ENCODE data around the gene NKD1. TPM values are rescaled to one million over a fixed set of nuclear protein-coding genes. Genes with fewer than 3 reads are reported as not detected.

Gene NKD1
- total RNA-seq, 1 donor from 2014 or later: 0.43 TPM

DNA sequence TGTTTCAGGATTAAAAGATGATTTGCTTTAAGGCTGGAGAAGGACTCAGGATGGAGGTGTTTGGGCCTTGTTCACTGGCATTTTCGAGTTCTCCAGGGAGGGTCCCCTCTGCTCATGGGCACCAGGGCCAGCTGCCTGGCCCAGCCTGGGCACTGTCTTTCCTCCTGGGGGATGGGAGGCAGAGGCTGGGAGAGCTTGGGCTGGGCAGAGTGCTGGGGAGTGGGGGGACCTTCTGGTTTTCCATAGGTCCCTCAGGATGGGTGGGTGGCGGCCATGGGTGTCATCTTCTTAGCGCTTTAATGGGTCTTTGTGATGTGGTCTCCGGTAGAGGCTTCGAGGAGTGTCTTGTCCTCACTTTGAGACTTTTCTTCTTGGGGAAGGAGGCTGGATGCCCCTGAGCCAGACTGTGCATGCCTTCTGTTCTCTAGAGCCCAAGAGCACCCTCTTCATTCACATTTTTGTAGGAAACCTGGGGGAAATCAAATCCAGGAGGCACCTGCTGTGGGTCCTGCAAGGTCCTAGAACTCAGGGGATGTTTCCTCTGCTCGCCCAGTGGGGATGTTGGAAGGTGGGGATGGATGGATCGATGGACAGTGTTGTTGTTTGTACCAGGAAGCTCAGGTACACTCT, 5.7 kb downstream of the NKD1 start:
- Mint-ChIP-seq H3K27ac (ENCODE audit: unreplicated experiment) (no peak overlapping the region), H3K27me3 (ENCODE audit: unreplicated experiment) (peaks cover 39% of the 10 kb centered on the region), H3K36me3 (ENCODE audit: unreplicated experiment) (no peaks in the 10 kb centered on the region), H3K4me1 (ENCODE audit: unreplicated experiment) (peaks cover 2% of the 10 kb centered on the region), H3K9me3 (ENCODE audit: unreplicated experiment) (peaks cover 6% of the 10 kb centered on the region), H3K4me3 (ENCODE audit: unreplicated experiment) (no peak overlapping the region)
- DNase-seq (ENCODE audit: extremely low spot score, unreplicated experiment): no peak
- TF ChIP-seq, protein P1, sequence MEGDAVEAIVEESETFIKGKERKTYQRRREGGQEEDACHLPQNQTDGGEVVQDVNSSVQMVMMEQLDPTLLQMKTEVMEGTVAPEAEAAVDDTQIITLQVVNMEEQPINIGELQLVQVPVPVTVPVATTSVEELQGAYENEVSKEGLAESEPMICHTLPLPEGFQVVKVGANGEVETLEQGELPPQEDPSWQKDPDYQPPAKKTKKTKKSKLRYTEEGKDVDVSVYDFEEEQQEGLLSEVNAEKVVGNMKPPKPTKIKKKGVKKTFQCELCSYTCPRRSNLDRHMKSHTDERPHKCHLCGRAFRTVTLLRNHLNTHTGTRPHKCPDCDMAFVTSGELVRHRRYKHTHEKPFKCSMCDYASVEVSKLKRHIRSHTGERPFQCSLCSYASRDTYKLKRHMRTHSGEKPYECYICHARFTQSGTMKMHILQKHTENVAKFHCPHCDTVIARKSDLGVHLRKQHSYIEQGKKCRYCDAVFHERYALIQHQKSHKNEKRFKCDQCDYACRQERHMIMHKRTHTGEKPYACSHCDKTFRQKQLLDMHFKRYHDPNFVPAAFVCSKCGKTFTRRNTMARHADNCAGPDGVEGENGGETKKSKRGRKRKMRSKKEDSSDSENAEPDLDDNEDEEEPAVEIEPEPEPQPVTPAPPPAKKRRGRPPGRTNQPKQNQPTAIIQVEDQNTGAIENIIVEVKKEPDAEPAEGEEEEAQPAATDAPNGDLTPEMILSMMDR (IDR thresholded peaks at IDR 0.05): no peak

DNA sequence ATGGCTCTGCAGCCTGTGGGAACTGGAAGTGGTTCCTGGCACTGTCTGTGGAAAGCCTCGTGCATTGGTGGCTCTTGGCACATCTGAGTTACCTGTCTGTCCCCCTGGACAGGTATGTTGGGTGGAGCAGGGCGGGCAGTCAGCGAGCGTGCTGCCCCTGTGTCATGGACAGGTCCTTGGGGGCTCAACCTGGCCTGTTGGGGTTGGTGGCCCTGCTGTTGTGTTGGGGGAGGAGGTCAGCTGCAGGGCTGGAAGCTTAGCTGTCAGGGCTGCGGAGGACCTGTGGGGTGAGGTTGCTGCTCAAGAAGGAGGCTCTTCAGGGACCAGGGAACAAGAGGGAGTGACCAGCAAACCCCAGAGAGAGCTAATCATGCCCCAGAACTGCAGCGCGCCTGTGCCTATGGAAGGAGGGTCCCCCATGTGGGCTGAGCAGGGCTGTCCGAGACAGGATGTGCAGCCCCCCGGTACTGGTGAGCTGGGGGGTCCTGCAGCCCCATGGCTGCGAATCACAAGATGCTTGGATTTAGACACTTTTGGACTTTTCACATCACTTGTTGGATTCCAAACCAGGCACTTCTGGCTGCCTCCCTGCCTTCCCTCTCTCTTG, 7.2 kb downstream of the NKD1 start:
- peaks cover 29% of the 10 kb centered on the region for H3K27me3 Mint-ChIP-seq (ENCODE audit: unreplicated experiment)
- TF ChIP-seq, protein P1 (IDR thresholded peaks at IDR 0.05): no peak
- H3K4me1 Mint-ChIP-seq (ENCODE audit: unreplicated experiment): peaks cover 2% of the 10 kb centered on the region
- H3K36me3 Mint-ChIP-seq (ENCODE audit: unreplicated experiment): no peaks in the 10 kb centered on the region
- H3K27ac Mint-ChIP-seq (ENCODE audit: unreplicated experiment): no peak overlapping the region
- DNase-seq (ENCODE audit: extremely low spot score, unreplicated experiment): no peak
- peaks cover 6% of the 10 kb centered on the region for H3K9me3 Mint-ChIP-seq (ENCODE audit: unreplicated experiment)
- H3K4me3 Mint-ChIP-seq (ENCODE audit: unreplicated experiment): no peak overlapping the region

DNA sequence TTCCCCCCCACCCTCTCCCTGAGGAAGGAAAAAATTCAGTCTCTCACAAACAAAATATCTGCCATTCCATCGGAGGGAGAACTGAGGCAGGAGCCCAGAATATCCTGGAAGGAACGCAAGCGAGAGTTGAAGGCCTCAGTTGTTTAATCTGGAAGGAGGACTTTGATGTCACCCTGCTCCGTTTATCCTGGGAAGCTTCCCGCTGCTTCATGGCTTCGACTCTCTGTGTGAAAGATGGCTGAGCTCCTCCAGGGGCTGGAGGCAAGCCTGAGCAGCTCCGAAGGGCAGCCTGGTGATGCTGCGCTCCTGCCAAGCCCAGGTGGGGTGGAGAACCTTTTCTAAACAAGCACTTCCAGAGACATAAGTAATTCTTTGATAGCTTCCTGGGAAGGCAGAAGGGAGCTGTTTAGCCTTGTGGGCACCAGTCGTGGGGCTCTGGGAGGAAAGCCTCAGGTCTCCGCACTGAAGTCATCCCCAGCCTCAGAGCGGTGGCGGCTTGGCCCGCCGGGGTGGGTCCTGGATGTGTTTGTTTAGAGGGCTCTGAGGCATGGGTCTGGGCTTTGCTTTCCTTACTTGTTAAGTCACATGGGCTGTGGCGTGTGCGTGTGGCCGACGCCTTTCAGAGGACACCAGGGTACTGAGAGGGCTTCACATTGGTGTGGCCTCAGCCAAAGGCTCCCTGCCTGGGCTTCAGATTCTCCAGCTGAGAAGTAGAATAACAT, 7.9 kb downstream of the NKD1 start:
- Mint-ChIP-seq H3K4me1 (ENCODE audit: unreplicated experiment) (no peaks in the 10 kb centered on the region), H3K27ac (ENCODE audit: unreplicated experiment) (no peak overlapping the region), H3K27me3 (ENCODE audit: unreplicated experiment) (peaks cover 23% of the 10 kb centered on the region), H3K4me3 (ENCODE audit: unreplicated experiment) (no peak overlapping the region), H3K36me3 (ENCODE audit: unreplicated experiment) (no peaks in the 10 kb centered on the region), H3K9me3 (ENCODE audit: unreplicated experiment) (peaks cover 6% of the 10 kb centered on the region)
- TF ChIP-seq, protein P1 (IDR thresholded peaks at IDR 0.05): no peak
- no peak for DNase-seq (ENCODE audit: extremely low spot score, unreplicated experiment)

DNA sequence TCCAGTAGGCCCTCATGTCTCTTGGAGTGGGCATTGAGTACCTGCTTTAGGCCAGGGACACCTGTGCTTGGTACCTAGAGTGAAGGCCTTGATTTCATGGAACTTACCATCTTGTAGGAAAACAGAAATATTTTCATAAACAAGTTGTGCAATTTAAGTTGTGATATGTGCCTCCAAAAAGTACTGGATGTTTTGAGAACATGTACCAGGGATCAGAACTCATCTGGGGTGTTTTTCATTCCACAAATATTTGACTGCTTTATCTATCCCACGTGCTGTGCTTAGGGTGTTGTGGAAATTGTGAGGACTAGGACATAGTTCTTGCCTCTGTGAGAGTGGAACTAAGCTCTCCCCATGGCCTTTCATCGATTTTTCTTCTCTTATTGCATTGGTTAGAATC, 8.8 kb downstream of the NKD1 start:
- no peaks in the 10 kb centered on the region for H3K4me1 Mint-ChIP-seq (ENCODE audit: unreplicated experiment)
- TF ChIP-seq, protein P1 (IDR thresholded peaks at IDR 0.05): no peak
- H3K9me3 Mint-ChIP-seq (ENCODE audit: unreplicated experiment): peaks cover 11% of the 10 kb centered on the region
- no peak for DNase-seq (ENCODE audit: extremely low spot score, unreplicated experiment)
- peaks cover 20% of the 10 kb centered on the region for H3K27me3 Mint-ChIP-seq (ENCODE audit: unreplicated experiment)
- no peaks in the 10 kb centered on the region for H3K36me3 Mint-ChIP-seq (ENCODE audit: unreplicated experiment)
- no peak overlapping the region for H3K4me3 Mint-ChIP-seq (ENCODE audit: unreplicated experiment)
- no peak overlapping the region for H3K27ac Mint-ChIP-seq (ENCODE audit: unreplicated experiment)

DNA sequence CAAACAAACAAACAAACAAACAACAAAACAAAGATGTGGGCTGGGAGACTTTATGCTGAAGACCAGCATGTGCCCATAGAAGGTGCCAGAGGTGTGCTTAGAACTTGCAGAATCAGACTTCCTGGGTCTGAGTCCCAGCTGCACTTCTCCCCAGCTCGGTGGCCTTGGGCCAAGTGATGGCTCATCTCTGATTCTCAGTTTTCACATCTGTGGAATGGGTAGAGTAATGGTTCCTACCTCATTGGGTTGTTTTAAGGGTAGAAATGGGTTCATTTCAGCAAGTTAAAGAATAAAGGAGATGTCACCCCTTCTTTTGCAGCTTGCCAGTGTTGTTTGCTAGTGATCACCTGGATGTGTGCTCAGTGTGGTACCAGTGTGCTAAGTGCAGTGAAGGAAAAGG, 10.7 kb downstream of the NKD1 start:
- Mint-ChIP-seq H3K4me1 (ENCODE audit: unreplicated experiment) (no peaks in the 10 kb centered on the region), H3K36me3 (ENCODE audit: unreplicated experiment) (no peaks in the 10 kb centered on the region), H3K4me3 (ENCODE audit: unreplicated experiment) (no peak overlapping the region), H3K27me3 (ENCODE audit: unreplicated experiment) (peaks cover 3% of the 10 kb centered on the region), H3K9me3 (ENCODE audit: unreplicated experiment) (peaks cover 11% of the 10 kb centered on the region), H3K27ac (ENCODE audit: unreplicated experiment) (no peak overlapping the region)
- TF ChIP-seq, protein P1 (IDR thresholded peaks at IDR 0.05): no peak
- no peak for DNase-seq (ENCODE audit: extremely low spot score, unreplicated experiment)
